Transverse colon (tissue), 3 donors: ENCODE data around the gene GJB2.

Experiments
- EP300 ChIP-seq: sonication (generic); formaldehyde crosslinking; IDR thresholded peaks from one replicate; pipeline ENCODE4 v1.6.1; 2017; ENCODE audit warnings: antibody characterized with exemption, low read depth
- POLR2A ChIP-seq: fragments of 450-650 bp; IDR thresholded peaks from one replicate; pipeline ENCODE4 v1.6.1; 2016; ENCODE audit warnings: antibody characterized with exemption, mild to moderate bottlenecking, moderate library complexity
- TF ChIP-seq, protein P1 (sequence below), 5 experiments: fragments of 200-600 bp in 3 of 5; fragments of 450-650 bp in 2 of 5; sonication (generic) in 3 of 5; IDR thresholded peaks; 1 replicate in 2 of 5; 2 replicates in 3 of 5; pipeline ENCODE4 v1.5.1; 2016 to 2017; ENCODE audit warnings: antibody characterized with exemption in 5 of 5, inconsistent platforms in 3 of 5, mild to moderate bottlenecking in 2 of 5, moderate library complexity in 1 of 5

DNA sequence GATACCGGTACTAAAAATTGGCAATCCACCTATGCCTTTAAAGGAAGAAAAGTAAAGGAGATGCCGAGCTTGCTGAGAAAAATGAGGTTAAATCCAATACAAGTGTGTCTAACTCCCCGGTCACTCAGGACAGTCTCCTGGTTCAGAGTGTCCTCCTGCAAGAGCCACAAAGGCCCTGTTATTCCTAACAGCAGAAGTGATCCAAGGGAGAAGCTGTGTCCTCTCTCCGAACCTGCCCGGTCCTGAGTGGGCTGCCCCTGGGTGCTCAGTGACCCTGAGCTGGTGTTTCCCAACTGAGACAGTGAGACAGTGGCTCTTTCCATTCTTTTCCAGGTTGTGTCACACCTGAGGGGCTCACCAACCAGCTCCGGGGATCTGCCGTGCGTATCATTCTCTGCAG is 34.5 kb upstream of the GJB2 start:
- TF ChIP-seq, protein P1, sequence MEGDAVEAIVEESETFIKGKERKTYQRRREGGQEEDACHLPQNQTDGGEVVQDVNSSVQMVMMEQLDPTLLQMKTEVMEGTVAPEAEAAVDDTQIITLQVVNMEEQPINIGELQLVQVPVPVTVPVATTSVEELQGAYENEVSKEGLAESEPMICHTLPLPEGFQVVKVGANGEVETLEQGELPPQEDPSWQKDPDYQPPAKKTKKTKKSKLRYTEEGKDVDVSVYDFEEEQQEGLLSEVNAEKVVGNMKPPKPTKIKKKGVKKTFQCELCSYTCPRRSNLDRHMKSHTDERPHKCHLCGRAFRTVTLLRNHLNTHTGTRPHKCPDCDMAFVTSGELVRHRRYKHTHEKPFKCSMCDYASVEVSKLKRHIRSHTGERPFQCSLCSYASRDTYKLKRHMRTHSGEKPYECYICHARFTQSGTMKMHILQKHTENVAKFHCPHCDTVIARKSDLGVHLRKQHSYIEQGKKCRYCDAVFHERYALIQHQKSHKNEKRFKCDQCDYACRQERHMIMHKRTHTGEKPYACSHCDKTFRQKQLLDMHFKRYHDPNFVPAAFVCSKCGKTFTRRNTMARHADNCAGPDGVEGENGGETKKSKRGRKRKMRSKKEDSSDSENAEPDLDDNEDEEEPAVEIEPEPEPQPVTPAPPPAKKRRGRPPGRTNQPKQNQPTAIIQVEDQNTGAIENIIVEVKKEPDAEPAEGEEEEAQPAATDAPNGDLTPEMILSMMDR (IDR thresholded peaks at IDR 0.05): no peak
- TF ChIP-seq EP300 (no peak), POLR2A (no peak)
